ENCODE measurements around the gene FCAMR. TPM values are rescaled to one million over a fixed set of nuclear protein-coding genes. Genes with fewer than 3 reads are reported as not detected.
"Not testable (repeated sequence)": the region's sequence is repeated elsewhere in the genome, so short reads cannot be mapped to it uniquely, and the experiment has no call there.

Gene FCAMR
- total RNA-seq, 1 donor = not detected

- Histone ChIP-seq H3K4me1 (ENCODE audit: insufficient read depth, low read length) (no peaks in the 10 kb centered on the region), H3K4me3 (ENCODE audit: low read length) (no peak overlapping the region), H3K27me3 (ENCODE audit: insufficient read depth, low read length) (peaks cover 5% of the 10 kb centered on the region), H3K9me3 (ENCODE audit: low read depth, low read length) (no peaks in the 10 kb centered on the region)
Observed at GRCh38 chr1:206939841-206940587, 30.2 kb downstream of the FCAMR start.

- H3K4me1 ChIP-seq (ENCODE audit: insufficient read depth, low read length) = no peaks in the 10 kb centered on the region
- peaks cover 5% of the 10 kb centered on the region for H3K27me3 ChIP-seq (ENCODE audit: insufficient read depth, low read length)
- H3K9me3 ChIP-seq (ENCODE audit: low read depth, low read length) = no peaks in the 10 kb centered on the region
- H3K4me3 ChIP-seq (ENCODE audit: low read length) = no peak overlapping the region
Observed at GRCh38 chr1:206939131-206939530, 31.1 kb downstream of the FCAMR start.

- Histone ChIP-seq H3K9me3 (ENCODE audit: low read depth, low read length) (no peaks in the 10 kb centered on the region), H3K4me3 (ENCODE audit: low read length) (no peak overlapping the region), H3K4me1 (ENCODE audit: insufficient read depth, low read length) (peaks cover 9% of the 10 kb centered on the region), H3K27me3 (ENCODE audit: insufficient read depth, low read length) (no peaks in the 10 kb centered on the region)
Observed at GRCh38 chr1:206937425-206937824, 32.8 kb downstream of the FCAMR start.

GRCh38 chr1:206935491-206936067, 34.7 kb downstream of the FCAMR start:
- Histone ChIP-seq H3K4me3 (ENCODE audit: low read length) (no peak overlapping the region), H3K9me3 (ENCODE audit: low read depth, low read length) (no peaks in the 10 kb centered on the region), H3K27me3 (ENCODE audit: insufficient read depth, low read length) (no peaks in the 10 kb centered on the region), H3K4me1 (ENCODE audit: insufficient read depth, low read length) (peaks cover 19% of the 10 kb centered on the region)

- Histone ChIP-seq H3K4me3 (ENCODE audit: low read length) (no peak overlapping the region), H3K4me1 (ENCODE audit: insufficient read depth, low read length) (peaks cover 38% of the 10 kb centered on the region), H3K9me3 (ENCODE audit: low read depth, low read length) (no peaks in the 10 kb centered on the region), H3K27me3 (ENCODE audit: insufficient read depth, low read length) (no peaks in the 10 kb centered on the region)
Observed at GRCh38 chr1:206933333-206933945, 36.8 kb downstream of the FCAMR start.

GRCh38 chr1:206932177-206932576, 38.1 kb downstream of the FCAMR start:
- Histone ChIP-seq H3K27me3 (ENCODE audit: insufficient read depth, low read length) (no peaks in the 10 kb centered on the region), H3K4me3 (ENCODE audit: low read length) (no peak overlapping the region), H3K9me3 (ENCODE audit: low read depth, low read length) (no peaks in the 10 kb centered on the region), H3K4me1 (ENCODE audit: insufficient read depth, low read length) (peaks cover 49% of the 10 kb centered on the region)

GRCh38 chr1:206931709-206932108, 38.6 kb downstream of the FCAMR start:
- H3K4me3 ChIP-seq (ENCODE audit: low read length) = no peak overlapping the region
- H3K9me3 ChIP-seq (ENCODE audit: low read depth, low read length) = no peaks in the 10 kb centered on the region
- H3K4me1 ChIP-seq (ENCODE audit: insufficient read depth, low read length) = peaks cover 54% of the 10 kb centered on the region
- no peaks in the 10 kb centered on the region for H3K27me3 ChIP-seq (ENCODE audit: insufficient read depth, low read length)

- no peaks in the 10 kb centered on the region for H3K9me3 ChIP-seq (ENCODE audit: low read depth, low read length)
- no peaks in the 10 kb centered on the region for H3K27me3 ChIP-seq (ENCODE audit: insufficient read depth, low read length)
- H3K4me3 ChIP-seq (ENCODE audit: low read length) = no peak overlapping the region
- peaks cover 68% of the 10 kb centered on the region for H3K4me1 ChIP-seq (ENCODE audit: insufficient read depth, low read length)
Observed at GRCh38 chr1:206930210-206930798, 40.0 kb downstream of the FCAMR start.

GRCh38 chr1:206929524-206929923, 40.7 kb downstream of the FCAMR start:
- Histone ChIP-seq H3K4me1 (ENCODE audit: insufficient read depth, low read length) (peaks cover 76% of the 10 kb centered on the region), H3K27me3 (ENCODE audit: insufficient read depth, low read length) (no peaks in the 10 kb centered on the region), H3K4me3 (ENCODE audit: low read length) (no peak overlapping the region), H3K9me3 (ENCODE audit: low read depth, low read length) (no peaks in the 10 kb centered on the region)

GRCh38 chr1:206926286-206926685, 44.0 kb downstream of the FCAMR start:
- Histone ChIP-seq H3K27me3 (ENCODE audit: insufficient read depth, low read length) (no peaks in the 10 kb centered on the region), H3K4me1 (ENCODE audit: insufficient read depth, low read length) (peaks cover 97% of the 10 kb centered on the region), H3K4me3 (ENCODE audit: low read length) (no peak overlapping the region), H3K9me3 (ENCODE audit: low read depth, low read length) (no peaks in the 10 kb centered on the region)

GRCh38 chr1:206925106-206925736, 45.0 kb downstream of the FCAMR start:
- H3K4me1 ChIP-seq (ENCODE audit: insufficient read depth, low read length) = peaks cover 97% of the 10 kb centered on the region
- H3K27me3 ChIP-seq (ENCODE audit: insufficient read depth, low read length) = no peaks in the 10 kb centered on the region
- H3K9me3 ChIP-seq (ENCODE audit: low read depth, low read length) = no peaks in the 10 kb centered on the region
- no peak overlapping the region for H3K4me3 ChIP-seq (ENCODE audit: low read length)

- Histone ChIP-seq H3K4me3 (ENCODE audit: low read length) (no peak overlapping the region), H3K9me3 (ENCODE audit: low read depth, low read length) (no peaks in the 10 kb centered on the region), H3K4me1 (ENCODE audit: insufficient read depth, low read length) (peaks cover 91% of the 10 kb centered on the region), H3K27me3 (ENCODE audit: insufficient read depth, low read length) (no peaks in the 10 kb centered on the region)
Observed at GRCh38 chr1:206924592-206925105, 45.6 kb downstream of the FCAMR start.

- peaks cover 92% of the 10 kb centered on the region for H3K4me1 ChIP-seq (ENCODE audit: insufficient read depth, low read length)
- not testable (repeated sequence) for H3K27me3 ChIP-seq (ENCODE audit: insufficient read depth, low read length); H3K4me3 ChIP-seq (ENCODE audit: low read length); H3K9me3 ChIP-seq (ENCODE audit: low read depth, low read length)
Observed at GRCh38 chr1:206923961-206924557, 46.2 kb downstream of the FCAMR start.

- Histone ChIP-seq H3K4me3 (ENCODE audit: low read length) (no peak overlapping the region), H3K27me3 (ENCODE audit: insufficient read depth, low read length) (no peaks in the 10 kb centered on the region), H3K4me1 (ENCODE audit: insufficient read depth, low read length) (peaks cover 94% of the 10 kb centered on the region), H3K9me3 (ENCODE audit: low read depth, low read length) (no peaks in the 10 kb centered on the region)
Observed at GRCh38 chr1:206923009-206923960, 47.0 kb downstream of the FCAMR start.
